H1 (cell line): ENCODE measurements around the gene STX10. TPM values are rescaled to one million over a fixed set of nuclear protein-coding genes. Genes with fewer than 3 reads are reported as not detected.

Experiments
- CTCF ChIA-PET: fragments of 300-600 bp; sonication (Branson Sonifier 250); formaldehyde crosslinking; loops from one replicate; lab custom pipeline; 2021; ENCODE audit not compliant: partially characterized antibody; lab: Charles Lee
- POLR2A ChIA-PET: fragments of 300-600 bp; sonication (Branson Sonifier 250); formaldehyde crosslinking; loops from one replicate; lab custom pipeline; 2021; ENCODE audit warnings: inconsistent platforms; ENCODE audit not compliant: partially characterized antibody; lab: Charles Lee
- DNase-seq, 2 experiments: peaks; one replicate each; pipeline versions ENCODE4 v3.0.0 to v3.0.0-alpha.2; 2010 to 2022; ENCODE audit warnings: low spot score in 2 of 2, low read depth in 1 of 2, mixed read lengths in 1 of 2
- FAIRE-seq: peaks from 2 replicates; lab custom pipeline; 2011; peaks lifted over from hg19 to GRCh38; lab: Jason Lieb, UNC
- H2AFZ ChIP-seq: 2 replicates; pipeline ENCODE4 v1.8.1; 2012; ENCODE audit warnings: low read length, inconsistent platforms
- H2AK5ac ChIP-seq: 2 replicates; pipeline ENCODE4 v1.6.1; 2013; ENCODE audit warnings: low read depth, low read length
- H2BK120ac ChIP-seq: replicated peaks from 2 replicates; pipeline ENCODE3; 2013; ENCODE audit warnings: low read depth, low read length, inconsistent platforms
- H2BK12ac ChIP-seq: 2 replicates; pipeline ENCODE4 v1.6.1; 2013; ENCODE audit warnings: low read depth, low read length
- H2BK15ac ChIP-seq: 2 replicates; pipeline ENCODE4 v1.6.1; 2013; ENCODE audit warnings: low read length
- H2BK20ac ChIP-seq: 2 replicates; pipeline ENCODE4 v1.6.1; 2013; ENCODE audit warnings: low read length
- H2BK5ac ChIP-seq: 2 replicates; pipeline ENCODE4 v1.6.1; 2013; ENCODE audit warnings: low read depth, low read length
- H3K14ac ChIP-seq: 2 replicates; pipeline ENCODE4 v1.6.1; 2013; ENCODE audit warnings: inconsistent platforms; ENCODE audit not compliant: insufficient read length
- H3K18ac ChIP-seq: 2 replicates; pipeline ENCODE4 v1.6.1; 2013; ENCODE audit warnings: low read length; ENCODE audit errors: extremely low read depth
- H3K23ac ChIP-seq: 2 replicates; pipeline ENCODE4 v1.6.1; 2013; ENCODE audit warnings: inconsistent platforms; ENCODE audit not compliant: insufficient read length
- H3K23me2 ChIP-seq: 2 replicates; pipeline ENCODE4 v1.6.1; 2013; ENCODE audit warnings: low read depth, low read length
- H3K27ac ChIP-seq: 2 replicates; pipeline ENCODE4 v1.6.1; 2011; ENCODE audit warnings: low read depth, low read length, inconsistent platforms
- H3K27me3 ChIP-seq, 4 experiments: replicated peaks in 1 of 4; 1 replicate in 1 of 4; 2 replicates in 3 of 4; pipeline versions ENCODE4 v1.6.1 to v1.8.1; 2011 to 2013; ENCODE audit warnings: low read length in 3 of 4, mild to moderate bottlenecking in 3 of 4, inconsistent platforms in 2 of 4, mixed read lengths in 2 of 4, moderate library complexity in 1 of 4; ENCODE audit not compliant: control insufficient read depth in 3 of 4, insufficient read depth in 3 of 4; ENCODE audit errors: extremely low read depth in 1 of 4
- H3K36me3 ChIP-seq, 4 experiments: 2 replicates each; pipeline versions ENCODE4 v1.6.1 to v1.8.1; 2011 to 2013; ENCODE audit warnings: mild to moderate bottlenecking in 4 of 4, low read length in 3 of 4, moderate library complexity in 2 of 4, control low read depth in 1 of 4, inconsistent platforms in 1 of 4; ENCODE audit not compliant: insufficient read depth in 4 of 4, control insufficient read depth in 2 of 4
- H3K4ac ChIP-seq: replicated peaks from 2 replicates; pipeline ENCODE3; 2013; ENCODE audit warnings: low read length, low read depth, mixed read lengths, inconsistent platforms; ENCODE audit not compliant: insufficient read length
- H3K4me1 ChIP-seq, 4 experiments: replicated peaks in 1 of 4; 1 replicate in 1 of 4; 2 replicates in 3 of 4; pipeline versions ENCODE4 v1.6.1 to v1.8.1; 2011 to 2013; ENCODE audit warnings: low read length in 3 of 4, inconsistent platforms in 2 of 4, mixed read lengths in 1 of 4; ENCODE audit not compliant: insufficient read depth in 4 of 4, control insufficient read depth in 3 of 4
- H3K4me2 ChIP-seq, 2 experiments: 2 replicates each; pipeline versions ENCODE4 v1.6.1 to v1.8.1; 2011 to 2013; ENCODE audit warnings: low read depth in 2 of 2, low read length in 2 of 2, control low read depth in 1 of 2, inconsistent platforms in 1 of 2, mild to moderate bottlenecking in 1 of 2; ENCODE audit not compliant: insufficient read depth in 1 of 2
- H3K4me3 ChIP-seq, 4 experiments: fragments of 200-600, 300-600 bp in 1 of 4; sonication (generic), shearing (Covaris generic), sonication (Bioruptor Twin) in 1 of 4; 2 replicates each; pipeline versions ENCODE4 v1.5.1 to v1.8.1; 2011 to 2016; ENCODE audit warnings: low read length in 4 of 4, low read depth in 3 of 4, control low read depth in 2 of 4, inconsistent platforms in 2 of 4, mild to moderate bottlenecking in 2 of 4, mixed read lengths in 1 of 4, moderate library complexity in 1 of 4; ENCODE audit not compliant: insufficient read depth in 2 of 4; ENCODE audit errors: extremely low read depth in 1 of 4
- H3K56ac ChIP-seq: replicated peaks from 2 replicates; pipeline ENCODE3; 2013; ENCODE audit warnings: low read depth, mild to moderate bottlenecking, mixed read lengths, low read length, inconsistent platforms; ENCODE audit not compliant: insufficient read length
- H3K79me1 ChIP-seq: 2 replicates; pipeline ENCODE4 v1.6.1; 2013; ENCODE audit warnings: low read depth, low read length, control low read depth
- H3K79me2 ChIP-seq, 2 experiments: 2 replicates each; pipeline versions ENCODE4 v1.6.1 to v1.8.1; 2012 to 2013; ENCODE audit warnings: low read length in 2 of 2, mild to moderate bottlenecking in 2 of 2, inconsistent platforms in 1 of 2; ENCODE audit not compliant: insufficient read depth in 2 of 2, control insufficient read depth in 1 of 2
- H3K9ac ChIP-seq, 4 experiments: replicated peaks in 1 of 4; 1 replicate in 1 of 4; 2 replicates in 3 of 4; pipeline versions ENCODE4 v1.6.1 to v1.8.1; 2011 to 2013; ENCODE audit warnings: low read depth in 3 of 4, low read length in 3 of 4, control low read depth in 2 of 4, mild to moderate bottlenecking in 2 of 4, moderate library complexity in 2 of 4, inconsistent platforms in 1 of 4; ENCODE audit errors: extremely low read depth in 1 of 4
- H3K9me3 ChIP-seq, 2 experiments: 2 replicates each; pipeline versions ENCODE4 v1.6.1 to v1.8.1; 2012 to 2013; ENCODE audit warnings: mild to moderate bottlenecking in 2 of 2, moderate library complexity in 2 of 2, control low read depth in 1 of 2, inconsistent platforms in 1 of 2, low read depth in 1 of 2, low read length in 1 of 2, mixed read lengths in 1 of 2; ENCODE audit not compliant: insufficient read depth in 2 of 2
- H4K20me1 ChIP-seq, 2 experiments: replicated peaks in 1 of 2; 2 replicates each; pipeline versions ENCODE3 to v1.8.1; 2011 to 2013; ENCODE audit warnings: inconsistent platforms in 2 of 2, low read length in 2 of 2, mild to moderate bottlenecking in 1 of 2; ENCODE audit not compliant: insufficient read depth in 2 of 2, control insufficient read depth in 1 of 2
- H4K5ac ChIP-seq: 2 replicates; pipeline ENCODE4 v1.6.1; 2013; ENCODE audit warnings: low read length, low read depth, mixed read lengths, inconsistent platforms; ENCODE audit not compliant: insufficient read length
- H4K8ac ChIP-seq: 2 replicates; pipeline ENCODE4 v1.8.0; 2013; ENCODE audit warnings: mild to moderate bottlenecking, moderate library complexity, low read length, inconsistent platforms; ENCODE audit not compliant: insufficient read depth; ENCODE audit errors: extremely low read depth
- H4K91ac ChIP-seq: replicated peaks from 2 replicates; pipeline ENCODE3; 2013; ENCODE audit warnings: low read length, mixed read lengths, inconsistent platforms; ENCODE audit not compliant: insufficient read length
- BCL11A ChIP-seq, 2 experiments: IDR thresholded peaks; one replicate each; pipeline ENCODE4 v1.6.1; 2011; ENCODE audit warnings: low read depth in 2 of 2, low read length in 2 of 2, mild to moderate bottlenecking in 2 of 2
- EGR1 ChIP-seq: IDR thresholded peaks from 2 replicates; pipeline ENCODE4 v1.6.1; 2011; ENCODE audit warnings: low read depth, low read length, borderline replicate concordance
- EZH2 ChIP-seq: fragments of 200-600 bp; sonication (generic); IDR thresholded peaks from 2 replicates; pipeline ENCODE4 v1.7.1; 2012; ENCODE audit warnings: low read depth, mild to moderate bottlenecking, moderate library complexity, low read length, inconsistent platforms; ENCODE audit not compliant: severe bottlenecking
- HDAC2 ChIP-seq, 2 experiments: fragments of 300-600 bp in 1 of 2; sonication (generic) in 1 of 2; IDR thresholded peaks; 2 replicates each; pipeline ENCODE4 v1.6.1; 2011 to 2012; ENCODE audit warnings: low read depth in 2 of 2, low read length in 2 of 2, mild to moderate bottlenecking in 2 of 2, moderate library complexity in 2 of 2, borderline replicate concordance in 1 of 2, inconsistent platforms in 1 of 2
- HDAC6 ChIP-seq: IDR thresholded peaks from one replicate; pipeline ENCODE4 v1.7.1; 2012; ENCODE audit warnings: low read depth, mild to moderate bottlenecking, inconsistent platforms, low read length, moderate library complexity
- RAD21 ChIP-seq, 2 experiments: IDR thresholded peaks in 1 of 2; conservative IDR thresholded peaks in 1 of 2; 2 replicates each; pipeline ENCODE4 v1.6.1; 2011; ENCODE audit warnings: low read depth in 2 of 2, low read length in 2 of 2, improper control_type of control experiment in 1 of 2, inconsistent platforms in 1 of 2, mild to moderate bottlenecking in 1 of 2, moderate library complexity in 1 of 2
- SAP30 ChIP-seq: fragments of 300-600 bp; sonication (generic); IDR thresholded peaks from 2 replicates; pipeline ENCODE4 v1.7.1; 2012; ENCODE audit warnings: low read length, moderate library complexity, mild to moderate bottlenecking, inconsistent platforms; ENCODE audit not compliant: insufficient read depth, insufficient replicate concordance
- SP2 ChIP-seq: IDR thresholded peaks from 2 replicates; pipeline ENCODE4 v1.6.1; 2012; ENCODE audit warnings: mild to moderate bottlenecking, low read length, inconsistent platforms
- WGBS, 2 experiments: shearing (Covaris generic) in 1 of 2; methylation state at CpG; one replicate each; pipeline versions ENCODE4 v1.1.6 to v1.1.7; 2013 to 2015; ENCODE audit warnings: low lambda C conversion rate in 2 of 2, mixed read lengths in 2 of 2, inconsistent platforms in 1 of 2, low coverage in 1 of 2, missing lambda C conversion rate in 1 of 2; ENCODE audit not compliant: insufficient replicate concordance in 2 of 2, insufficient coverage in 1 of 2, insufficient read length in 1 of 2; ENCODE audit errors: extremely low coverage in 1 of 2, missing lambda C conversion rate in 1 of 2; 5-methylcytosine and 5-hydroxymethylcytosine counted together
- polyA plus RNA-seq, 7 experiments: library from polyadenylated mRNA; depleted of rRNA in 3 of 7; stranded (reverse) in 5 of 7; unstranded in 2 of 7; fragments of >200 nt in 5 of 7; fragments of 200-250 nt in 2 of 7; gene quantifications; 1 replicate in 5 of 7; 2 replicates in 1 of 7; 4 replicates in 1 of 7; pipeline versions ENCODE4 v1.2.1 to v1.2.3, GENCODE V29; 2011 to 2013; ENCODE audit warnings: missing spikeins in 2 of 7, mixed read lengths in 2 of 7
- total RNA-seq: library from RNA; stranded (reverse); fragmentation: NEBNext Ultra II Directional; extraction: Animal tissue kit (Norgen Biotek cat#: 25700); gene quantifications from 2 replicates; pipeline ENCODE4 v1.2.1, GENCODE V29; 2021

The STX10 gene
- total and polyA plus RNA-seq, 2 of the 8 experiments (the other 6 are each of a cell fraction or from before 2014, with no cell fraction given): 53.0 to 80.1 TPM

DNA sequence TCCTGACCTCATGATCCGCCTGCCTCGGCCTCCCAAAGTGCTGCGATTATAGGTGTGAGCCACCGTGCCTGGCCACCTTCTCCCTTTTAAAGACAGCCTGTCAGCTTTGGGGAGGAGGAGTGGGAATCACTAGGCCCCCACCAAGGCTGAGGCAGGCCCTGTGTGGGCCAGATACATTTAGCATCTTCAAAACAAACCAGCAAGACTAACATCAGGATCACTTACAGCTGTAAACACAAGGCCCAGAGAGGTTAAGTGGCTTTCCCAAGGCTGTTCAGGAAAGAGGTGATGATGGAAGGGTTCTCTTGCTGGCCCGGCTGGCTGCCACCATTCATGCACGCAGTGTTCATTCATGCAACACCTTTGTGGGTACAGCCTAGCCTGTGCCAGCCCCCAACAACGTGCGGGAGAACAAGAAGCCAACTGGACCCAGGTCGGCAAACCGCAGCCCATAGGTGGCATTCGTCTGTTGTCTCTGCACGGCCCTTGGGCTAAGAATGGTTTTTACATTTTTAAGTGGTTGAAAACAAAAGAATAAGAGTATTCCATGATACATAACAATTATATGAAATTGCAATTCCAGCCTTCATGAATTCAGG is 23.1 kb upstream of the STX10 start:
- FAIRE-seq: no peak
- Histone ChIP-seq H3K79me1 (no peaks in the 10 kb centered on the region), H2AK5ac (0 out of 2 replicates have a peak overlapping the region, but pooled peaks have one; percentile 39), H3K23ac (no peak overlapping the region), H4K20me1 (no peaks in the 10 kb centered on the region), H3K4me3 (no peak overlapping the region), H3K79me2 (no peaks in the 10 kb centered on the region), H2AFZ (no peak overlapping the region), H3K4me1 (peaks cover 0 to 5% (median 1%) of the 10 kb centered on the region in 4 experiments; a peak in 3 of 7 replicates)
- POLR2A ChIA-PET: interaction anchor here (0.8 to 5.5 kb wide), 6 partner anchors 9 to 53 kb away, joined by 3 to 41 read pairs (median 6); no protein-coding TSS in a partner anchor
- WGBS, 2 experiments: 90% methylated on average over 12 of the region's 12 CpGs; no CpG with 5 or more reads in 1 of the 2 experiments
- TF ChIP-seq SP2 (no peak), EGR1 (no peak), EZH2 (no peak), RAD21 (IDR thresholded peaks at IDR 0.05 in 1 of 2, conservative IDR thresholded peaks at IDR 0.05 in 1 of 2; ENCODE audit: low read depth in 2 of 2, low read length in 2 of 2) (no peak), HDAC6 (no peak), HDAC2 (IDR thresholded peaks at IDR 0.05; ENCODE audit: borderline replicate concordance in 1 of 2, low read depth in 2 of 2, low read length in 2 of 2) (no peak), SAP30 (no peak), BCL11A (IDR thresholded peaks at IDR 0.05; ENCODE audit: low read depth in 2 of 2, low read length in 2 of 2) (no peak)
- TF ChIP-seq, all 59 proteins: peak for 0
- Histone ChIP-seq H3K9me3 (no peaks in the 10 kb centered on the region), H3K18ac (no peak overlapping the region), H2BK12ac (no peak overlapping the region), H2BK15ac (no peak overlapping the region), H3K9ac (no peak overlapping the region), H4K91ac (no peak overlapping the region), H3K27me3 (no peaks in the 10 kb centered on the region), H3K4me2 (no peak overlapping the region), H3K56ac (no peak overlapping the region), H3K23me2 (no peaks in the 10 kb centered on the region), H2BK120ac (no peak overlapping the region), H3K27ac (no peak overlapping the region), H3K4ac (no peak overlapping the region), H2BK5ac (no peak overlapping the region), H3K14ac (no peak overlapping the region), H4K8ac (no peak overlapping the region), H2BK20ac (no peak overlapping the region), H4K5ac (no peak overlapping the region), H3K36me3 (no peaks in the 10 kb centered on the region)
- DNase-seq: no peak
- CTCF ChIA-PET: interaction anchor here (0.5 to 1.6 kb wide), 4 partner anchors 9 to 22 kb away, joined by 3 to 6 read pairs (median 4); no protein-coding TSS in a partner anchor
